ENCODE measurements around the gene PLEKHA1. TPM values are rescaled to one million over a fixed set of nuclear protein-coding genes. Genes with fewer than 3 reads are reported as not detected.

The PLEKHA1 gene
- total RNA-seq, 2 donors from 2014 or later, result 22.3 to 46.8 TPM

DNA sequence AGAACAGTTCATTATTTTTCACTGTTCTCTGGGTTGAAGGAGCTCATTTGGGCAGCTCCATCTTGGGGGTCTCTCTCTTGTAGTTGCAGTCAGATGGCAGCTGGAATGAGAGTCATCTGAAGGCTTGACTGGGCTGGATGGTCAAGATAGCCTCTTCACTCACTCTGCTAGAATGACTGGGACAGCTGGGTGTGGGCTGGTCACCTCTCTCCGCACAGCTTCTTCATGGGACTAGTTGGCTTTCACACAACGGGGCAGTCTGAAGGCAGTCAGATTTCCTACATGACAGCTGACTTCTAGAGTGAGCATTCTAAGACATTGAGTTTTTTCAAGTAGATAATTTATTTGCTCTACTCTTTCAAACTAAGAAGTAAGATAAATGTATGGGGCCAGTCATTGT is 13.1 kb downstream of the PLEKHA1 start:
- DNase-seq (ENCODE audit: low spot score), result no peak
- no peak for ATAC-seq (ENCODE audit: insufficient number of reproducible peaks, low FRiP score, low read depth)
- H3K4me1 ChIP-seq (ENCODE audit: control insufficient read depth in 1 of 2, low read depth in 2 of 2), result peaks cover 12 to 13% of the 10 kb centered on the region in 2 donors
- H3K9me3 ChIP-seq, result no peaks in the 10 kb centered on the region
- H3K27me3 ChIP-seq (replicated peaks; ENCODE audit: insufficient read depth), result no peaks in the 10 kb centered on the region
- no peak overlapping the region for H3K4me3 ChIP-seq
- no peak overlapping the region for H3K27ac ChIP-seq
- TF ChIP-seq, protein P1, sequence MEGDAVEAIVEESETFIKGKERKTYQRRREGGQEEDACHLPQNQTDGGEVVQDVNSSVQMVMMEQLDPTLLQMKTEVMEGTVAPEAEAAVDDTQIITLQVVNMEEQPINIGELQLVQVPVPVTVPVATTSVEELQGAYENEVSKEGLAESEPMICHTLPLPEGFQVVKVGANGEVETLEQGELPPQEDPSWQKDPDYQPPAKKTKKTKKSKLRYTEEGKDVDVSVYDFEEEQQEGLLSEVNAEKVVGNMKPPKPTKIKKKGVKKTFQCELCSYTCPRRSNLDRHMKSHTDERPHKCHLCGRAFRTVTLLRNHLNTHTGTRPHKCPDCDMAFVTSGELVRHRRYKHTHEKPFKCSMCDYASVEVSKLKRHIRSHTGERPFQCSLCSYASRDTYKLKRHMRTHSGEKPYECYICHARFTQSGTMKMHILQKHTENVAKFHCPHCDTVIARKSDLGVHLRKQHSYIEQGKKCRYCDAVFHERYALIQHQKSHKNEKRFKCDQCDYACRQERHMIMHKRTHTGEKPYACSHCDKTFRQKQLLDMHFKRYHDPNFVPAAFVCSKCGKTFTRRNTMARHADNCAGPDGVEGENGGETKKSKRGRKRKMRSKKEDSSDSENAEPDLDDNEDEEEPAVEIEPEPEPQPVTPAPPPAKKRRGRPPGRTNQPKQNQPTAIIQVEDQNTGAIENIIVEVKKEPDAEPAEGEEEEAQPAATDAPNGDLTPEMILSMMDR (IDR thresholded peaks at IDR 0.05), result no peak
- peaks cover 6% of the 10 kb centered on the region for H3K36me3 ChIP-seq

DNA sequence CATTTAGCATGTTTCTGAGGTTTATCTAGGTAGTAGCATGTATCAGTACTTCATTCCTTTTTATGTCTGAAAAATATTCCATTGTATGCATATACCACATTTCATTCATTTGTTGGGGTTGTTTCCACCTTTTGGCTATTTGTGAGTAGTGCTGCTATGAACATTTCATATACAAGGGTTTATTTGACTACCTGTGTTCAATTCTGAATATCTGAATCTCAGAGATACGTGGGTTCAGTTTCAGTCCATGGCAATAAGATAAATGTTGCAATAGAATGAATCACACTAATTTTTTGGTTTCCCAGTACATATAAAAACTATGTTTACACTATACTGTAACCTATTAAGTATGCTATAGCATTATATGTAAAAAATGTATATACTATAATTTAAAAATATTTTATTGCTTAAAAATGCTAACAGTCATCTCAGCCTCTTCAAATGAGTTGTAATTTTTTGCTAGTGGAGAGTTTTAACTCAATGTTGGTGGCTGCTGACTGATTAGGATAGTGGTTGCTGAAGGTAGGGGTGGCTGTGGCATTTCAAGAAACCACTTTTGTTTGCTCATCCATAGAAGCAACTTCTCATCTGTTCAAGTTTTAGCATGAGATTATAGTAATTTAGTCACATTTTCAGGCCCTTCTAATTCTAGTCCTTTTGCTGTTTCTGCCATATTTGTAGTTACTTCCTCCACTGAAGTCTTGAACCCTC is 13.9 kb downstream of the PLEKHA1 start:
- Histone ChIP-seq H3K27ac (no peak overlapping the region), H3K4me1 (ENCODE audit: control insufficient read depth in 1 of 2, low read depth in 2 of 2) (peaks cover 12 to 21% of the 10 kb centered on the region in 2 donors), H3K27me3 (replicated peaks; ENCODE audit: insufficient read depth) (no peaks in the 10 kb centered on the region), H3K9me3 (no peaks in the 10 kb centered on the region), H3K36me3 (peaks cover 6% of the 10 kb centered on the region), H3K4me3 (no peak overlapping the region)
- TF ChIP-seq, protein P1 (IDR thresholded peaks at IDR 0.05), result no peak
- no peak for DNase-seq (ENCODE audit: low spot score)
- ATAC-seq (ENCODE audit: insufficient number of reproducible peaks, low FRiP score, low read depth), result no peak

DNA sequence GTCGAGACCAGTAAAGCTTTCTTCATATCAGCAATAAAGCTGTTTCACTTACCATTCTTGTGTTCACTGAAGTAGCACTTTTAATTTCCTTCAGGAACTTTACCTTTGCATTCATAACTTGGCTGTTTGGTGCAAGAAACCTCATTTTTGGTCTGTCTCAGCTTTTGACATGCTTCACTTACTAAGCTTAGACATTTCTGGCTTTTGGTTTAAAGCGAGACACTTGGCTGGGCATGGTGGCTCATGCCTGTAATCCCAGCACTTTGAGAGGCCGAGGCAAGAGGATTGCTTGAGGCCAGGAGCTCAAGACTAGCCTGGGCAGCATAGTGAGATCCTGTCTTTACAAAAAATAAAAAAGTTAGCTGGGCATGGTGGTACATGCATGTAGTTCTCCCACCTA is 15.8 kb downstream of the PLEKHA1 start:
- DNase-seq (ENCODE audit: low spot score) (no peak), ATAC-seq (ENCODE audit: insufficient number of reproducible peaks, low FRiP score, low read depth) (no peak)
- H3K27ac ChIP-seq, result no peak overlapping the region
- peaks cover 6% of the 10 kb centered on the region for H3K36me3 ChIP-seq
- H3K4me3 ChIP-seq, result no peak overlapping the region
- TF ChIP-seq, protein P1 (IDR thresholded peaks at IDR 0.05), result no peak
- no peaks in the 10 kb centered on the region for H3K9me3 ChIP-seq
- peaks cover 12 to 21% of the 10 kb centered on the region in 2 donors for H3K4me1 ChIP-seq (ENCODE audit: control insufficient read depth in 1 of 2, low read depth in 2 of 2)
- no peaks in the 10 kb centered on the region for H3K27me3 ChIP-seq (replicated peaks; ENCODE audit: insufficient read depth)

DNA sequence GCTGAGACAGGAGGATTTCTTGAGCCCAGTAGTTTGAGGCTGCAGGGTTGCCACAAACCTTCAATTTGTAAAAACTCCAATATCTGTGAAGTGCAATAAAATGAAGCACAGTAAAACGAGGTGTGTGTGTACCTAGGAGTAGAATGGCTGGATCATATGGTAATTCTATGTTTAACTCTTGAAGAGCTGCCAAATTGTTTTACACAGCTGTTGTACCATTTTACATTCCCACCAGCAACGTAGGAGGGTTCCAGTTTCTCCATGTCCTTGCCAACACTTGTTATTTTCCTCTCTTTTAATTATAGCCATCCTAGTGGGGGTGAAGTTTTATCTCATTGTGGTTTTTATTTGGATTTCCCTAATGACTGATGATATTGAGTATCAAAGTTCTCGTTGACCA is 16.2 kb downstream of the PLEKHA1 start:
- ATAC-seq (ENCODE audit: insufficient number of reproducible peaks, low FRiP score, low read depth) (no peak), DNase-seq (ENCODE audit: low spot score) (no peak)
- peaks cover 12 to 21% of the 10 kb centered on the region in 2 donors for H3K4me1 ChIP-seq (ENCODE audit: control insufficient read depth in 1 of 2, low read depth in 2 of 2)

DNA sequence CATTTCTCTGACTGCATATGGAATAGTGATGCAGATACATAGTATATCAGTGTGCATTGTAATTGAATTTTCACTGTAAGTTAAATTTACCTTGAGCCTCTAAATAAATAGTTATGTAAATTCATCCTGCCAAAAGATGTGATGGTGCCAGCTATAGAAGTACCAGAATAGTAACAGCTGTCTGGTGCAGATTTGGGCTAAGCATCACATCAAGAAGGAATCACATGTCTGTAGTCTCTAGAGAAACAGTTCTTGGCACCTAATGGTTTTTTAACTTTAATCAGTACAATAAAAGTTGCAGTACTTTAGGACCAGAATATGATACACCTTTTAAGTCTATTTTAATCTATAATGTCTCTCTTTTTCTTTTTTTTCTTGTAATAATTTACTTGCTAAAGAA is 17.4 kb downstream of the PLEKHA1 start:
- no peak for ATAC-seq (ENCODE audit: insufficient number of reproducible peaks, low FRiP score, low read depth)
- Histone ChIP-seq H3K27me3 (replicated peaks; ENCODE audit: insufficient read depth) (no peaks in the 10 kb centered on the region), H3K36me3 (peaks cover 6% of the 10 kb centered on the region), H3K4me3 (no peak overlapping the region), H3K27ac (no peak overlapping the region), H3K4me1 (ENCODE audit: control insufficient read depth in 1 of 2, low read depth in 2 of 2) (peaks cover 12 to 24% of the 10 kb centered on the region in 2 donors), H3K9me3 (no peaks in the 10 kb centered on the region)
- no peak for DNase-seq (ENCODE audit: low spot score)
- TF ChIP-seq, protein P1 (IDR thresholded peaks at IDR 0.05), result no peak

More for the DNA sequence above, 16.2 kb downstream of the PLEKHA1 start:
- Histone ChIP-seq H3K27me3 (replicated peaks; ENCODE audit: insufficient read depth) (no peaks in the 10 kb centered on the region), H3K27ac (no peak overlapping the region), H3K36me3 (peaks cover 6% of the 10 kb centered on the region), H3K4me3 (no peak overlapping the region), H3K9me3 (no peaks in the 10 kb centered on the region)
- TF ChIP-seq, protein P1 (IDR thresholded peaks at IDR 0.05), result no peak
